T-helper 22 cell (primary cell): ENCODE results near the gene LPP.

Experiments
- DNase-seq: peaks from one replicate; pipeline ENCODE4 v3.0.0-alpha.2; 2020; ENCODE audit warnings: low read depth

The LPP gene

GRCh38 chr3:188170461-188171459 is 16.8 kb downstream of the LPP start:
- DNase-seq, result no peak

- DNase-seq, result no peak
Observed at GRCh38 chr3:188171682-188172467, 17.9 kb downstream of the LPP start.

- DNase-seq, result no peak
Observed at GRCh38 chr3:188174317-188175044, 20.5 kb downstream of the LPP start.

- DNase-seq, result no peak
Observed at GRCh38 chr3:188176476-188176875, 22.5 kb downstream of the LPP start.

- DNase-seq, result no peak
Observed at GRCh38 chr3:188176884-188177283, 22.9 kb downstream of the LPP start.

GRCh38 chr3:188177721-188178120 is 23.8 kb downstream of the LPP start:
- no peak for DNase-seq

GRCh38 chr3:188178293-188178936 is 24.5 kb downstream of the LPP start:
- DNase-seq, result no peak

GRCh38 chr3:188179006-188179966 is 25.3 kb downstream of the LPP start:
- no peak for DNase-seq

- no peak for DNase-seq
Observed at GRCh38 chr3:188180114-188180513, 26.2 kb downstream of the LPP start.

GRCh38 chr3:188183452-188183851 is 29.5 kb downstream of the LPP start:
- DNase-seq, result no peak

GRCh38 chr3:188184160-188184559 is 30.2 kb downstream of the LPP start:
- no peak for DNase-seq

GRCh38 chr3:188184649-188185048 is 30.7 kb downstream of the LPP start:
- DNase-seq, result no peak

- no peak for DNase-seq
Observed at GRCh38 chr3:188185717-188186251, 31.8 kb downstream of the LPP start.

GRCh38 chr3:188187053-188187452 is 33.1 kb downstream of the LPP start:
- DNase-seq, result no peak

GRCh38 chr3:188188911-188189310 is 35.0 kb downstream of the LPP start:
- no peak for DNase-seq

GRCh38 chr3:188191460-188191859 is 37.5 kb downstream of the LPP start:
- no peak for DNase-seq

- DNase-seq, result no peak
Observed at GRCh38 chr3:188192034-188192433, 38.1 kb downstream of the LPP start.

GRCh38 chr3:188194332-188194731 is 40.4 kb downstream of the LPP start:
- no peak for DNase-seq

- DNase-seq, result no peak
Observed at GRCh38 chr3:188196232-188196990, 42.5 kb downstream of the LPP start.
